HG02678 (cell line): ENCODE measurements around the gene SKIC2.

ENCODE experiments used
- ATAC-seq: cut with Tn5 transposase; IDR thresholded peaks from one replicate; pipeline ENCODE4 v1.9.1; 2021; ENCODE audit warnings: mild to moderate bottlenecking, moderate library complexity; ENCODE audit not compliant: unreplicated experiment

The SKIC2 gene

GRCh38 chr6:31945507-31946369 lies 13.2 kb upstream of the SKIC2 start, which contains the start of gene CFB:
Gene CFB, plus strand, starts transcription at chr6:31946095. Its CDS starts 127 bp downstream, at chr6:31946222.
- ATAC-seq: no peak

- no peak for ATAC-seq
These were observed 12.5 kb upstream of the SKIC2 start for GRCh38 chr6:31946370-31946885.

- no peak for ATAC-seq
These were observed 11.8 kb upstream of the SKIC2 start for GRCh38 chr6:31947070-31947675.

- no peak for ATAC-seq
These were observed 11.1 kb upstream of the SKIC2 start for GRCh38 chr6:31947864-31948263.

GRCh38 chr6:31948306-31948705 lies 10.7 kb upstream of the SKIC2 start:
- no peak for ATAC-seq

GRCh38 chr6:31948753-31949413 lies 10.1 kb upstream of the SKIC2 start:
- no peak for ATAC-seq

- no peak for ATAC-seq
These were observed 8.9 kb upstream of the SKIC2 start for GRCh38 chr6:31949926-31950548.

GRCh38 chr6:31952140-31952805 lies 6.7 kb upstream of the SKIC2 start:
- no peak for ATAC-seq

- ATAC-seq: no peak
These were observed 6.1 kb upstream of the SKIC2 start for GRCh38 chr6:31952890-31953289.

GRCh38 chr6:31954511-31954910 lies 4.5 kb upstream of the SKIC2 start:
- no peak for ATAC-seq

- no peak for ATAC-seq
These were observed 2.2 kb upstream of the SKIC2 start for GRCh38 chr6:31956796-31957195.

GRCh38 chr6:31958412-31958740 lies 599 bp upstream of the SKIC2 start:
- no peak for ATAC-seq

GRCh38 chr6:31961616-31962015 lies 2.6 kb downstream of the SKIC2 start:
- ATAC-seq: no peak

- no peak for ATAC-seq
These were observed 4.9 kb downstream of the SKIC2 start for GRCh38 chr6:31963921-31964320.

GRCh38 chr6:31965700-31966099 lies 6.7 kb downstream of the SKIC2 start:
- no peak for ATAC-seq

GRCh38 chr6:31966506-31966905 lies 7.5 kb downstream of the SKIC2 start:
- no peak for ATAC-seq

GRCh38 chr6:31966997-31967925 lies 8.3 kb downstream of the SKIC2 start:
- ATAC-seq: no peak

GRCh38 chr6:31967926-31968320 lies 8.9 kb downstream of the SKIC2 start:
- no peak for ATAC-seq

GRCh38 chr6:31968326-31968725 lies 9.4 kb downstream of the SKIC2 start:
- ATAC-seq: no peak
